Forelimb muscle (tissue), 1 donor: Measurements from ENCODE around the gene MFAP1. TPM values are rescaled to one million over a fixed set of nuclear protein-coding genes. Genes with fewer than 3 reads are reported as not detected.
A peak's percentile ranks its signal among the peaks of the same experiment; 100 is the strongest.
"Not testable (repeated sequence)": the region's sequence is repeated elsewhere in the genome, so short reads cannot be mapped to it uniquely, and the experiment has no call there.

ENCODE experiments used
- DNase-seq: peaks from one replicate; pipeline ENCODE4 v3.0.0-alpha.2; 2013; ENCODE audit warnings: low read depth
- polyA plus RNA-seq: library from polyadenylated mRNA; unstranded; fragments of 120-200 nt; gene quantifications from one replicate; pipeline ENCODE4 v1.2.1, GENCODE V29; 2013; ENCODE audit not compliant: insufficient read length

MFAP1 gene
- polyA plus RNA-seq = 30.3 TPM

- peak; percentile 98 for DNase-seq
Observed at GRCh38 chr15:43824302-43825246, at the start of gene MFAP1. TSS of gene MFAP1 (minus strand) at chr15:43824690. CDS start at chr15:43824569, 121 bp downstream.

GRCh38 chr15:43873651-43874050 lies 49.2 kb upstream of the MFAP1 start:
- DNase-seq = no peak

GRCh38 chr15:43872416-43873020 lies 48.0 kb upstream of the MFAP1 start:
- DNase-seq = peak; percentile 47

GRCh38 chr15:43871835-43872234 lies 47.3 kb upstream of the MFAP1 start:
- no peak for DNase-seq

GRCh38 chr15:43868406-43868805 lies 43.9 kb upstream of the MFAP1 start:
- no peak for DNase-seq

GRCh38 chr15:43867096-43867495 lies 42.6 kb upstream of the MFAP1 start:
- DNase-seq = no peak

GRCh38 chr15:43866636-43867035 lies 42.1 kb upstream of the MFAP1 start:
- DNase-seq = not testable (repeated sequence)

- no peak for DNase-seq
Observed at GRCh38 chr15:43859546-43859945, 35.1 kb upstream of the MFAP1 start.

- DNase-seq = no peak
Observed at GRCh38 chr15:43854801-43855200, 30.3 kb upstream of the MFAP1 start.

- no peak for DNase-seq
Observed at GRCh38 chr15:43852607-43853006, 28.1 kb upstream of the MFAP1 start.

- no peak for DNase-seq
Observed at GRCh38 chr15:43851251-43851650, 26.8 kb upstream of the MFAP1 start.

- DNase-seq = no peak
Observed at GRCh38 chr15:43845421-43845820, 20.9 kb upstream of the MFAP1 start.

- DNase-seq = not testable (repeated sequence)
Observed at GRCh38 chr15:43832485-43832884, 8.0 kb upstream of the MFAP1 start.

- not testable (repeated sequence) for DNase-seq
Observed at GRCh38 chr15:43831519-43832052, 7.1 kb upstream of the MFAP1 start.

- DNase-seq = not testable (repeated sequence)
Observed at GRCh38 chr15:43830691-43831275, 6.3 kb upstream of the MFAP1 start.

- not testable (repeated sequence) for DNase-seq
Observed at GRCh38 chr15:43829951-43830540, 5.6 kb upstream of the MFAP1 start.

- no peak for DNase-seq
Observed at GRCh38 chr15:43828061-43828657, 3.7 kb upstream of the MFAP1 start.

GRCh38 chr15:43826508-43827341 lies 2.2 kb upstream of the MFAP1 start, which contains the start of gene WDR76:
TSS of gene WDR76 (plus strand) at chr15:43827002. CDS start at chr15:43827033, 31 bp downstream.
- peak; percentile 43 for DNase-seq

- DNase-seq = no peak
Observed at GRCh38 chr15:43826029-43826507, 1.6 kb upstream of the MFAP1 start.

GRCh38 chr15:43825305-43825704 lies 815 bp upstream of the MFAP1 start:
- not testable (repeated sequence) for DNase-seq
